ENCODE data around the gene TMEM163. TPM values are rescaled to one million over a fixed set of nuclear protein-coding genes. Genes with fewer than 3 reads are reported as not detected.
"Not testable (repeated sequence)": the region's sequence is repeated elsewhere in the genome, so short reads cannot be mapped to it uniquely, and the experiment has no call there.

TMEM163 gene
- total RNA-seq, 1 donor: not detected

GRCh38 chr2:134593519-134593918 lies 125.3 kb downstream of the TMEM163 start:
- Histone ChIP-seq H3K27me3 (ENCODE audit: insufficient read depth, low read length) (no peaks in the 10 kb centered on the region), H2AFZ (ENCODE audit: low read length) (no peak overlapping the region), H3K4me2 (ENCODE audit: insufficient read depth, low read length) (no peak overlapping the region), H3K36me3 (ENCODE audit: insufficient read depth, low read length) (no peaks in the 10 kb centered on the region), H3K9me3 (ENCODE audit: low read depth, low read length) (peaks cover 2% of the 10 kb centered on the region), H3K79me2 (ENCODE audit: insufficient read depth, low read length) (no peaks in the 10 kb centered on the region), H3K4me3 (ENCODE audit: insufficient read depth, low read length) (no peak overlapping the region), H4K20me1 (ENCODE audit: insufficient read depth, low read length) (no peaks in the 10 kb centered on the region), H3K4me1 (ENCODE audit: insufficient read depth, low read length) (no peaks in the 10 kb centered on the region), H3K27ac (ENCODE audit: low read depth, low read length) (no peak overlapping the region)
- TF ChIP-seq, protein P1, sequence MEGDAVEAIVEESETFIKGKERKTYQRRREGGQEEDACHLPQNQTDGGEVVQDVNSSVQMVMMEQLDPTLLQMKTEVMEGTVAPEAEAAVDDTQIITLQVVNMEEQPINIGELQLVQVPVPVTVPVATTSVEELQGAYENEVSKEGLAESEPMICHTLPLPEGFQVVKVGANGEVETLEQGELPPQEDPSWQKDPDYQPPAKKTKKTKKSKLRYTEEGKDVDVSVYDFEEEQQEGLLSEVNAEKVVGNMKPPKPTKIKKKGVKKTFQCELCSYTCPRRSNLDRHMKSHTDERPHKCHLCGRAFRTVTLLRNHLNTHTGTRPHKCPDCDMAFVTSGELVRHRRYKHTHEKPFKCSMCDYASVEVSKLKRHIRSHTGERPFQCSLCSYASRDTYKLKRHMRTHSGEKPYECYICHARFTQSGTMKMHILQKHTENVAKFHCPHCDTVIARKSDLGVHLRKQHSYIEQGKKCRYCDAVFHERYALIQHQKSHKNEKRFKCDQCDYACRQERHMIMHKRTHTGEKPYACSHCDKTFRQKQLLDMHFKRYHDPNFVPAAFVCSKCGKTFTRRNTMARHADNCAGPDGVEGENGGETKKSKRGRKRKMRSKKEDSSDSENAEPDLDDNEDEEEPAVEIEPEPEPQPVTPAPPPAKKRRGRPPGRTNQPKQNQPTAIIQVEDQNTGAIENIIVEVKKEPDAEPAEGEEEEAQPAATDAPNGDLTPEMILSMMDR (IDR thresholded peaks at IDR 0.05; ENCODE audit: extremely low read depth, low read depth, low read length): no peak
- DNase-seq (ENCODE audit: insufficient read length, low spot score, missing footprints): no peak

DNA sequence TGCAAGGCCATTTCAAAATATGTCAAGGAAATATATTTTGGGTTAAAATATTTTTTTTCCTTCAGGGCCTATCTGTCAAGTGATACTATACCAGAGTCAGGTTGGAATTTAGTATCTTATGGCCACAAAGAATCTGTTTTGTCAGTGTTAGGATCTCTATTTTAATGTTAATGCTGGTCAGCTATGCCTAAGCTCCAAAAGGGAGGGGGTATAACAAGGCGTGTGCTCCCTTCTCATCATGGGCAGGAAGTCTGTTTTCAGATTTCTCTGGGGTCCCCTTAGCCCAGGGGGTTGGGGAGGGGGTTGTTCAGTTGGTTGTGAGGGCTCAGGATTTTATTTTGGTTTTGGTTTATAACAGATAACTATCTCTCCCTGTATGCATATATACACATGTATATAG lies 126.4 kb downstream of the TMEM163 start:
- DNase-seq (ENCODE audit: insufficient read length, low spot score, missing footprints): no peak
- Histone ChIP-seq H2AFZ (ENCODE audit: low read length) (no peak overlapping the region), H3K9me3 (ENCODE audit: low read depth, low read length) (peaks cover 2% of the 10 kb centered on the region), H3K27me3 (ENCODE audit: insufficient read depth, low read length) (no peaks in the 10 kb centered on the region), H3K36me3 (ENCODE audit: insufficient read depth, low read length) (no peaks in the 10 kb centered on the region), H3K4me1 (ENCODE audit: insufficient read depth, low read length) (no peaks in the 10 kb centered on the region), H3K27ac (ENCODE audit: low read depth, low read length) (no peak overlapping the region), H3K4me2 (ENCODE audit: insufficient read depth, low read length) (no peak overlapping the region), H3K79me2 (ENCODE audit: insufficient read depth, low read length) (no peaks in the 10 kb centered on the region), H3K4me3 (ENCODE audit: insufficient read depth, low read length) (no peak overlapping the region), H4K20me1 (ENCODE audit: insufficient read depth, low read length) (no peaks in the 10 kb centered on the region)
- TF ChIP-seq, protein P1 (IDR thresholded peaks at IDR 0.05; ENCODE audit: extremely low read depth, low read depth, low read length): no peak

DNA sequence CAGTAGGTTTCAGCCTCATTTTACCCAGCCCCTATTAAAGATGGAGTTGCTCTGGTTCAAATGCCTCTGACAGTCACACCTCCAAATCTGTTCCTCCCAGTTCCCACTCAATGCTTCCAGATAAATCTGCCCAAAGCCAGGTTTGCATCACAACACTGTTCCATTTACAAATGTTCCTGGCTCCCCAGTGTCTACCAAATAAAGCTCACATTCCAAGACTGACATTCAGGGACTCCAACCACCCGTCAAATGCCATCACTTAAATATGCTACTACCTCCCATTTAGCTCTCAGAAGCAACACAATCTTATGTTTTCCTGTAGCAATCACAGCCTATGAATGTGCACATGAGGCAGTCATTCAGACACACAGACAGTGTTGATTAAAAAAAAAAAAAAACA lies 127.3 kb downstream of the TMEM163 start:
- Histone ChIP-seq H3K4me1 (ENCODE audit: insufficient read depth, low read length) (no peaks in the 10 kb centered on the region), H2AFZ (ENCODE audit: low read length) (no peak overlapping the region), H3K79me2 (ENCODE audit: insufficient read depth, low read length) (no peaks in the 10 kb centered on the region), H3K27ac (ENCODE audit: low read depth, low read length) (no peak overlapping the region), H3K27me3 (ENCODE audit: insufficient read depth, low read length) (no peaks in the 10 kb centered on the region), H4K20me1 (ENCODE audit: insufficient read depth, low read length) (no peaks in the 10 kb centered on the region), H3K4me3 (ENCODE audit: insufficient read depth, low read length) (no peak overlapping the region), H3K9me3 (ENCODE audit: low read depth, low read length) (peaks cover 2% of the 10 kb centered on the region), H3K4me2 (ENCODE audit: insufficient read depth, low read length) (no peak overlapping the region), H3K36me3 (ENCODE audit: insufficient read depth, low read length) (no peaks in the 10 kb centered on the region)
- no peak for DNase-seq (ENCODE audit: insufficient read length, low spot score, missing footprints)
- TF ChIP-seq, protein P1 (IDR thresholded peaks at IDR 0.05; ENCODE audit: extremely low read depth, low read depth, low read length): no peak

DNA sequence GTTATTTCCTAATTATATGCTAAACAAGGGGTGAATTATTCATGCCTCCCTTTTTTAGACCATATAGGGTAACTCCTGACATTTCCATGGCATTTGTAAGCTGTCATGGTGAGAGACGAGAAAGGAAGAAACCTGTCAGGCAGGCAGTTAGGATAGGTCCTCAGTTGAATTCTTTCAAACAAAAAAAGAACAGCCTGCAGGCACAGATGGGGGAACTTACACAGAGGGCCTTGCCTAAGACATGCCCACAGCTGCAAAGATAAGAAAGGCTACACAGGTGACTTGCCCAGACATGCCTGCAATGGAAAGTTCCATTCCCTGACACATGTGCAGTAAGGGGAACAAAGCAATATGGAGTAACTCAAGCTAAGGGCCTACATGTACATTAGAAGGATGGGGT lies 128.1 kb downstream of the TMEM163 start:
- H2AFZ ChIP-seq (ENCODE audit: low read length): no peak overlapping the region
- peaks cover 2% of the 10 kb centered on the region for H3K9me3 ChIP-seq (ENCODE audit: low read depth, low read length)
- no peak overlapping the region for H3K4me2 ChIP-seq (ENCODE audit: insufficient read depth, low read length)
- H3K4me1 ChIP-seq (ENCODE audit: insufficient read depth, low read length): no peaks in the 10 kb centered on the region
- no peak overlapping the region for H3K27ac ChIP-seq (ENCODE audit: low read depth, low read length)
- no peaks in the 10 kb centered on the region for H3K79me2 ChIP-seq (ENCODE audit: insufficient read depth, low read length)
- H3K27me3 ChIP-seq (ENCODE audit: insufficient read depth, low read length): no peaks in the 10 kb centered on the region
- no peaks in the 10 kb centered on the region for H4K20me1 ChIP-seq (ENCODE audit: insufficient read depth, low read length)
- no peak overlapping the region for H3K4me3 ChIP-seq (ENCODE audit: insufficient read depth, low read length)
- no peak for DNase-seq (ENCODE audit: insufficient read length, low spot score, missing footprints)
- TF ChIP-seq, protein P1 (IDR thresholded peaks at IDR 0.05; ENCODE audit: extremely low read depth, low read depth, low read length): no peak
- no peaks in the 10 kb centered on the region for H3K36me3 ChIP-seq (ENCODE audit: insufficient read depth, low read length)

DNA sequence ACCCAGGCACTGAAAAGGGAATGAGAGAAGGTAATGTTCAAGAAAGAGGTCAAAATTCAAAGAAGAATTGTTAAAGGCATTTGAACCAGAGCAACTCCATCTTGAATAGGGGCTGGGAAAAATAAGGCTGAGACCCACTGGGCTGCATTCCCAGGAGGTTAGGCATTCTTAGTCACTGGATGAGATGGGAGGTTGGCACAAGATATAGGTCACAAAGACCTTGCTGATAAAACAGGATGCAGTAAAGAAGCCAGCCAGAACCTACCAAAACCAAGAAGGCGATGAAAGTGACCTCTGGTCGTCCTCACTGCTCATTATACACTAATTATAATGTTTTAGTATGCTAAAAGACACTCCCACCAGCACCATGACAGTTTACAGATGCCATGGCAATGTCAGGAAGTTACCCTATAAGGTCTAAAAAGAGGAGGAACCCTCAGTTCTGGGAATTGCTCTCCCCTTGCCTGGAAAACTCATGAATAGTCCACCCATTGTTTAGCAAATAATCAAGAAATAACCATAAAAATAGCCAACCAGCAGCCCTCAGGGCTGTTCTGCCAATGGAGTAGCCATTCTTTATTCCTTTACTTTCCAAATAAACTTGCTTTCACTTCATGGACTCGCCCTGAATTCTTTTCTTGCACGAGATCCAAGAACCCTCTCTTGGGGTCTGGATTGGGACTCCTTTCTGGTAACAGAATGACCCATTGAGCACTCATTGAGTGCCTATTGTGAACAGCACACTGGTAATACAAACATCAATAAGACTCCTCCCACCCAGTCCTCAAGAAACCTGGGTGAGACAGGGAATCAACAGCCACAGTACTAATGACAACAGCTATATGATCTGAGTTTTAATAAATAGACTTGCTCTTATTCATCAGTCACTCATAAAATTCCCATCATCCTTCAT lies 129.4 kb downstream of the TMEM163 start:
- not testable (repeated sequence) for H3K27me3 ChIP-seq (ENCODE audit: insufficient read depth, low read length); H3K4me2 ChIP-seq (ENCODE audit: insufficient read depth, low read length); H3K9me3 ChIP-seq (ENCODE audit: low read depth, low read length); DNase-seq (ENCODE audit: insufficient read length, low spot score, missing footprints); H4K20me1 ChIP-seq (ENCODE audit: insufficient read depth, low read length); H3K4me1 ChIP-seq (ENCODE audit: insufficient read depth, low read length); H3K36me3 ChIP-seq (ENCODE audit: insufficient read depth, low read length); H3K27ac ChIP-seq (ENCODE audit: low read depth, low read length); H3K4me3 ChIP-seq (ENCODE audit: insufficient read depth, low read length); H3K79me2 ChIP-seq (ENCODE audit: insufficient read depth, low read length); H2AFZ ChIP-seq (ENCODE audit: low read length)

Measured in osteoblast (primary cell).